ENCODE data around the gene RGS17.
"Not testable (repeated sequence)": the region's sequence is repeated elsewhere in the genome, so short reads cannot be mapped to it uniquely, and the experiment has no call there.

RGS17 gene

DNA sequence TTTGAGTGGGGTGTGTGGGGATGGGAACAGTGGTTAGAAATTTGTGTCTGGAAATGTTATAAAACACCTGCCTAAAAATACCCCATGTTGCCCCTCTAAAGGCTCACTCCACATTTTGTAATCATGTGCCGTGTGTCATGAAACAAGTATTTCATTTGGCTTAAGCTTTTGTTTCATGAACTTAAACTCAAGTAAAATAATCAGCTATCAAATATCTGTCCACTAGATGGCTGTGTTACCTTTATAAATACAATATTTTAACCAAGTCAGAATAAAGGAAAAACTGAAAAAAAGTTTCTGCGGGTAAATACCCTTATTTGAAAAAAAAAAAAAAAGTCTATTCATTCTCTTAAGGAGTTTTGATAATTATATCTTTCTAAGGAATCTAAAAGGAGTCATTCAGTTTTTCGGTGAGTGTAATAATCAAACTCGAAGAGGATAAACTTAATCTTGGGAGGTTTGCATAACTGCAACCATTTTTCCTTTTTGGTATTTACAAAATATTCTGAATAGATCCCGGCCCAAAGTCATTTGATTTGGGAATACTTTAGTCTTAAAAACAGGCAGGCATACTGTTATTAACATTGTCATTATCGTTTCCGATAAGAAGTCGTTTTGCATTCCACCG is 98.7 kb downstream of the RGS17 start:
- peak; percentile 70 for DNase-seq (ENCODE audit: low read depth)

- DNase-seq (ENCODE audit: low read depth), result peak; percentile 26
Observed at GRCh38 chr6:153031335-153031955, 99.6 kb downstream of the RGS17 start.

- no peak for DNase-seq (ENCODE audit: low read depth)
Observed at GRCh38 chr6:153028963-153029362, 102.1 kb downstream of the RGS17 start.

GRCh38 chr6:153028286-153028685 is 102.8 kb downstream of the RGS17 start:
- DNase-seq (ENCODE audit: low read depth), result no peak

DNA sequence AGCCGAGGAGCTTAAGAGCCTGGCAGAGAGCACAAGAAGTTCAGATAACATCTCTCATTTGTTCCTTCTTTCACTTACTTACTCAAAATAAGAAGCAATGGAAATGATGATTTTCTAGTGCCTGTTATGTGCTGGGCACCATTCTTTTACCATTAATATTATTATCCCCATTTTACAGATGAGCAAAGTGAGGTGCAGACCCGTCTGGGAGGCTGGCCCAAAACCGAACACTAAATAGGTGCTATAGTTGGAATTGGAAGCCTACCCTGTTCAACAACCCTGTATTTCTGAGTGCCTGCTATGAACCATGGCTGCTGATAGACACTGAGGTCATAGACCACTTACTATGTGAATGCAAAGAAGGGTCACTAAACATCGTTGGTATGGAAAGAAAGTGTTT is 103.6 kb downstream of the RGS17 start:
- DNase-seq (ENCODE audit: low read depth), result no peak

DNA sequence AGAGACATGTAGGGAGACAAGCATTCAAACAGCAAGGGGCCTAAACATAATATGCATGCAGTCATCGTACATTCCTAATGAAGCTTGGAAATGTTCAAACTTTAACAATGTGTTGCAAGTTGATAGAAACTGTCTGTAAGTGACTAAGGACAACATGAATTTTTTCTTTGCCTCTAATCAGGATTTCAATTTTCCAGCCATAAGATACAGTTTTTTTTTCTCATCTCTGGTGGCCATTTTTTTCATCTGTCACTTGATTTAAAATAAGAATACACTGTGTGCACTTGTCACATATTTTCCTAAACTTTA is 106.4 kb downstream of the RGS17 start:
- DNase-seq (ENCODE audit: low read depth), result no peak

DNA sequence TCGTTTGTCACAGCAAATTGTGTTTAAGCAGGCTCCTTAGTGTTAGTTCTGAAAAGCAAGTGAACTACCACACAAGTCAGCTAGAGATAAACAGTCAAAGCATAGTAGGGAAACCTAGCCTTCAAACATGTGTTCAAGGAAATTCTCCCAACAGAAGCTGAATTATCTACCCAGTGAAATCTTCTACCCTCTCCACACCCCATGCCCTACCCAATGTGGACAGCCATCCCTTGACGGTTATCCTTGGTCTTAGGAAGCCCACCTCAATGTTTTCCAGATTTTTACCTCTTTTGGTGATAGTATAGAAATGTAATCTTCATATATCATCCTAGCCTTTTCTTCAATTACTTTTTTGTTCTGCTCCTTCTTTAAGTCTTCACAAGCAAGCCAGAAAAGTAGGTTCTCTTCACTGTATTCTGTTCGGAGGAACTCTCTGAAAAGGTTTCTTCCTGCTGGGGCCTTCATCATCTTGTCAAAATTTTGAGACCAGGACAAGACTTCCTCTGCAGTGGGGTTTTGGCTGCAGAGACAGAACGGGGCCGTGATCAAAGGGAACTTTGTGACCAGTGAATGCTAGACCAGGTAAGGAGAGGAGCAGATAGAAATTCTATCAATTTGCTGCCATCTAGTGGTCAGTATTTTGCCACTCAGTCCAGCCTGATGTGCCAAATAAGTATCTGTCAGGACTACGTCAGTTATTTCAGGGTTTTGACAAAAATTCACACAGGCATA is 106.9 kb downstream of the RGS17 start:
- DNase-seq (ENCODE audit: low read depth), result peak; percentile 54

GRCh38 chr6:153018355-153018754 is 112.7 kb downstream of the RGS17 start:
- DNase-seq (ENCODE audit: low read depth), result no peak

DNA sequence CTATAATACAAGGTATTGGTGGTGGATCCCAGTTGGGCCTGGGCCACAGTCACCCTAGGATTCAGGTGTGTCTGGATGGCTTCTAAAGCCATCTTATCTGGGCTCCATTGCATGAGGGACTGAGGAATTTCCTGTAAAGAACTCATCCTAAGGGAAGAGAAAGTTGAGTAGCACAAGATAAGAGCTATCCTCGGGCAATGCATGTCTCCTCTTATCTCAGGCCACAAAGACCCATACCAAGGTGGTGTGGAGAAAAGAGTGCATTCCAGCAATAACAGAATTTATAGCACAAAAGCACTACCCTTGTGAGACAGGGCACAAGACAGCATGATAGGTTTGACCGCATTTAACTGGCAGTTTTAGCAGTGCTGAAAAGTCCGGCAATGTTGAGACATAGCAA is 114.2 kb downstream of the RGS17 start:
- no peak for DNase-seq (ENCODE audit: low read depth)

GRCh38 chr6:153015094-153015640 is 115.9 kb downstream of the RGS17 start:
- DNase-seq (ENCODE audit: low read depth), result no peak

- no peak for DNase-seq (ENCODE audit: low read depth)
Observed at GRCh38 chr6:153013438-153013837, 117.6 kb downstream of the RGS17 start.

- DNase-seq (ENCODE audit: low read depth), result no peak
Observed at GRCh38 chr6:153012856-153013255, 118.2 kb downstream of the RGS17 start.

DNA sequence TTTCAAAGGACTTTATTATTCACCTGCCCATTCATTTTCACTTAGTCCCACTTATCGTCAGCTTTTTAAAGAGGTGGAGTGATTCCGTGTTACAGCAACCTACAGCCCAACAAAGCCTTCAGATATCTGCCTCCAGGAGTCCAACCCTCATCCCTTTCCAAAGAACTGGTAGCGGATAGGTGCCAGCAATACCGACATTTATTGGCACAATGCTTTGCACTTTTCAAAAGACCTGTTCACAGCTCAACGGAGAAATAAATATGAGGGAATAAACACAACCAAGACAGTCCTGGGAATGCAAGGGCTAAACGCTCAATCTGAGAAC is 127.8 kb downstream of the RGS17 start:
- no peak for DNase-seq (ENCODE audit: low read depth)

DNA sequence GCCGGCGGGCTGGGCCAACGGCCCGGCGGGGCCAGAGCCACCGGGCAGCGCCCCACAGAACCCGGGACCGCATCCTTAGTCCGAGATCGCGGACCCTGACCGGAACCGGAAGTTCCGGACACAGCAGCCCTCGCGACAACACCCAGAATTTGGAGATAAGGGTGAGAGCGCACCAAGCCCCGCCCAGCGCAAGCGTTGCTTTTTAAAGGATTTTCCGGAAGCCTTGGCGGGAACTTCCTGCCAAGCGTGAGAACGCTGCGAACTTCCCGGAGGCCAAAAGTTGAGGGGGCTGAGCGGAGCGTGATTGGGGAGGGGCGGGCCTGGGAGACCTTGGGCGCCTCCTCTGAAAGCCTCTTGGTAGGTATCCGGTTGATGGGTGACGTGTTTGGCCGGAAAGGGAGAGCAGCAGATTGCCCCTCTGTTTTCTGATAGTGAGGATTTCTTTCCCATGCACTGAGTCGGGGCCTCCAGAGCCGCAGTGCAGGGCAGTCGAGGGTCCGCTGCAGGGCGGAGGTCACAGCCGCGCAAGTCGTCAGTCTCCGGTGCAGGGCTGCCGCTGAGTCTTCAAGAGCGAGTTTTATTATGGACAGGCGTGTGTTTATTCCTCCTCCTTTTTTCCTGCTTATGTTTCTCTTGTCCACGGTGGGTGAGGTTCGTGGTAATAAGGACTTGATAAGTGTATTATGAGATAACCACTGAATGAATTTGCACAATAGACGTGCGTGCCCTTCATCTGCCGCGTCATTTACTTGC is 128.3 kb downstream of the RGS17 start, which contains the start of gene MTRF1L:
Gene MTRF1L, minus strand, starts transcription at position 97 of the 753 bp plus-strand sequence. Its CDS starts 24 bp downstream, at position 73.
- peak; percentile 97 for DNase-seq (ENCODE audit: low read depth)

DNA sequence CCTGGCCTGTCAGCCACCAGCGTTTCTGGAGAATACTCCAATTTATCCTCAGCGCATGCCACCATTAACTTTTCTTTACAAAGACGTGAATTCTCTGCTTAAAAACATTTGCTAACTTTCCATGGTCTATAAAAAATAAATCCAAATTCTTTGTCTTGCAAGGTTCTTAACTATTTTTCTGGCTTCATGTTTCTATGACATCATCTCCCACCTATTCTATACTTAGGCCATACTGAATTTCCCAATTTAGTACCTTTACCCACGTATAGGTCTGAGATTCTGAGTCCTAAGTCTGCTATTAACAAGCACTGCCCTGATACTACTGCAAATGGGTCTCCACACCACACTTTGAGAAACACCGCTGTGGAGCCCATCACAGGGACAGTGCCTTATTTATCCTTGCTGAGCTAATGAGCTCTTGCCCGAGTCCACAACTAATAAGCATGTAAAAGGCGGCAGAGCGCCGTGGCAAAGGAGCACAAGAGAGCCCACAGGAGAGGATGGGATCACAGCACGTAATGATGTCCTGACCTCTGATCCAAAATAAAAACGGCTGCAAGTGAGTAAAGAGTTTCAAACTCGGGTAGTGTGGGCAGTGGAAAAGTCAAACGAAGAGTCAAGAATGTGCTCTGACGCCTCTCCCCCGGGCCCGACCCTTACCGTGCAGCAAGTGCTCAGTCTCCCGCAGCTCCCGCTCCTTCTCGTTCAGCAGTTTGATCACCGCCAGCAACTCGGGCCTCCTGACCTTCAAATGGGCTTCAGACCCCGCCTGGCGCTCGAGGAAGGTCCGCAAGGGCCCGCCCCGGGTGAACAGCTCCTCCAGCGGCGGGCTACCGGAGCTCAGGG is 129.1 kb downstream of the RGS17 start:
- DNase-seq (ENCODE audit: low read depth), result no peak

GRCh38 chr6:153000790-153001189 is 130.3 kb downstream of the RGS17 start:
- DNase-seq (ENCODE audit: low read depth), result not testable (repeated sequence)

- no peak for DNase-seq (ENCODE audit: low read depth)
Observed at GRCh38 chr6:153000243-153000642, 130.8 kb downstream of the RGS17 start.

DNA sequence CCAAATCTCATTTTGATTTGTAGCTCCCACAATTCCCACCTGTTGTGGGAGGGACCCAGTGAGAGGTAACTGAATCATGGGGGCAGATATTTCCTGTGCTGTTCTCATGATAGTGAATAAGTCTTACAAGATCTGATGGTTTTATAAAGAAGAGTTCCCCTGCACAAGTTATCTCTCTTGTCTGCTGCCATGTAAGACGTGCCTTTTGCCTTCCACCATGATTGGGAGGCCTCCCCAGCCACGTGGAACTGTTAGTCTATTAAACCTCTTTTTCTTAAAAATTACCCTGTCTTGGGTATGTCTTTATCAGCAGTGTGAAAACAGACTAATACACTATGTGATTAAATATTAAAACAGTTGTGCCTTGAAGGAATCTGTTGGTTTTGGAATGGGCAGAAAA is 131.5 kb downstream of the RGS17 start:
- not testable (repeated sequence) for DNase-seq (ENCODE audit: low read depth)

DNA sequence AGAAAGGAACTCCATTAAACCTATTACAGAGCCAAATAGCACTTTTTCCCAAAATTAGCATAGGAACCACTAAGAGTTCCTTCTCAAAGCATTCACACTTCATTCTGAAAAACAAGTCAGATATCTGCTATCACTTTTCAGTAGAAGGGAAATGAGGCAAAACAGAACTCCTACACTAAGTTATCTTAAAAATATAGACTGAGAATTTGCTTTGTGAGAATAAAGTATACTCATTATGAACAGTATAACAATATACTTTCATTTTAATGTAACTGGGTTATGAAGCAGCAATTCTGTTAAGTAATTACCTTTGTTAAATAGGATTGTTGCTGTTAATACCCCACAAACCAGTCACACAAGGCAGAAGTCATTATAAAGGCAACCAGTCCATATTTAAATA is 137.2 kb downstream of the RGS17 start:
- DNase-seq (ENCODE audit: low read depth), result no peak

DNA sequence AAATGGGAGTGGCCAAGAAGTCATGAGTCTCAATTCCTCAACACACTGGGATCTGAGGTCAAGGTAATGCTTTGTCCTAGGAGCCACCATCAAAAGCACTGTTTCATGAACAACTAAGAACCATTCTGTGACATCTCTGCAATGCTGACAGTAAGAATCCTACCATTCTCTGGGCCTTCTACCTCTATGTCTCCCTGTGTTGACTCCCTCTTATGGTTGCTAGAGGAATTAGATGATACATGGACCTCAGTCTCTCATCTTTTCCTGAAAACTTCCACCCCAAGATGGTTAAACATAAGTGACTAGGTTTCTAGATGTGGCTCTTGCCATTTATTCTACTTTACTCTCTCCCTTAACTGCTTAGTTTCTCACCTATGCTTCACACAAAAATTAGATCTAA is 137.7 kb downstream of the RGS17 start:
- DNase-seq (ENCODE audit: low read depth), result no peak

DNA sequence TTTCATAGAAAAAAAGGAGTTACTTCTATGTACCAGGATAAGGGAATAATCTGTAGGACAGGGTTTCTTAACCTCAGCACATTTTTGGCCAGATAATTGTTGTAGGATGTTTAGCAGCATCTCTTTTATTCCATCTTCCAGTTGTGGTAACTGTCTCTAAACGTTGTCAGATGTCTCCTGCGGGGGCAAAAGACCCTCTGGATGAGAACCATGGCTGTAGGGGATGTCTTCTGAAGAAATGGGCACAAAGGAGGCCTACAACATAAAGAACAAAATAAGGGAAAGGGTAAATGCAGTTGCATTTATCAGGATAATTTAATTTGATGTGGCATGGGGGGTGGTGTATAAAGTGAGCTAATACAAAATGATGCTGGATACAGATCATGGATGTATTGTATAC is 144.1 kb downstream of the RGS17 start:
- no peak for DNase-seq (ENCODE audit: low read depth)

GRCh38 chr6:152985300-152985699 is 145.8 kb downstream of the RGS17 start:
- DNase-seq (ENCODE audit: low read depth), result not testable (repeated sequence)

Data from amniotic epithelial cell (primary cell).